Motor neuron (in vitro differentiated cells): ENCODE results near the gene SLC44A4. TPM values are rescaled to one million over a fixed set of nuclear protein-coding genes. Genes with fewer than 3 reads are reported as not detected.

ENCODE experiments used
- ATAC-seq, 8 experiments: fragments of 200-7000 bp; cut with Tn5 transposase; replicated peaks in 6 of 8; 2 replicates each; pipeline ENCODE4 v1.8.0; 2021; ENCODE audit warnings: mild to moderate bottlenecking in 8 of 8, moderate library complexity in 8 of 8
- H3K27ac ChIP-seq, 2 donors: fragments of 250-450 bp; sonication (Bioruptor Pico); 2 replicates each; pipeline ENCODE4 v1.9.0; 2021; ENCODE audit warnings: antibody characterized with exemption in 2 of 2, mild to moderate bottlenecking in 2 of 2, moderate library complexity in 1 of 2
- H3K4me1 ChIP-seq, 2 donors: fragments of 250-450 bp; sonication (Bioruptor Pico); replicated peaks in 1 of 2; 2 replicates each; pipeline ENCODE4 v1.6.1; 2021; ENCODE audit warnings: antibody characterized with exemption in 2 of 2, mild to moderate bottlenecking in 2 of 2, moderate library complexity in 1 of 2
- H3K4me3 ChIP-seq, 5 donors: fragments of 250-450 bp; sonication (Bioruptor Pico); 2 replicates each; pipeline ENCODE4 v1.9.0; 2021; ENCODE audit warnings: antibody characterized with exemption in 5 of 5, mild to moderate bottlenecking in 5 of 5, moderate library complexity in 4 of 5
- WGBS, 10 experiments: fragments of 450-650 bp; shearing (Covaris generic); methylation state at CpG; one replicate each; pipeline ENCODE4 v1.0.0; 2022; 5-methylcytosine and 5-hydroxymethylcytosine counted together
- in situ Hi-C, 9 experiments: fragments of 400-800 bp; cut with MboI; loops; one replicate each; pipeline ENCODE4 v1.15.0; 2021; ENCODE audit warnings: low sequenced_read_pairs in 9 of 9, low pct_unique_long_range_greater_than_20kb in 2 of 9; ENCODE audit not compliant: unreplicated experiment in 9 of 9
- total RNA-seq, 8 experiments: library from RNA; unstranded; fragments of 300-600 nt; gene quantifications; 2 replicates each; pipeline versions ENCODE4 v1.2.3 to v1.2.4, GENCODE V29; 2022

SLC44A4 gene
- total RNA-seq, 8 experiments from 2014 or later: 0.07 to 1.0 (median 0.41) TPM; not detected in 1

- H3K4me3 ChIP-seq: peak overlapping the region; percentile 70 to 94 (median 78)
- in situ Hi-C loops: loop anchor here in 1 of 9 experiments (25.0 kb wide), 1 partner anchor 174 kb away; the partner anchor contains the start of genes APOM, BAG6, C6orf47 and CSNK2B
- WGBS, 10 experiments: 0 to 55% (median 20%) methylated on average over 1 to 11 of the region's 12 CpGs; no CpG with 5 or more reads in 1 of the 10 experiments
- ATAC-seq: peak in 1 of 8 experiments; percentile 0
- H3K27ac ChIP-seq: peak overlapping the region in 1 of 2 donors; percentile 40
- peaks cover 23 to 25% of the 10 kb centered on the region in 2 donors for H3K4me1 ChIP-seq
Observed at GRCh38 chr6:31836474-31837368, 42.1 kb downstream of the SLC44A4 start.

GRCh38 chr6:31836047-31836473 lies 42.7 kb downstream of the SLC44A4 start:
- H3K27ac ChIP-seq: no peak overlapping the region
- in situ Hi-C loops: loop anchor here in 1 of 9 experiments (25.0 kb wide), 1 partner anchor 174 kb away; the partner anchor contains the start of genes APOM, BAG6, C6orf47 and CSNK2B
- WGBS, 10 experiments: 0 to 10% (median 5%) methylated on average over 1 to 13 of the region's 14 CpGs; no CpG with 5 or more reads in 1 of the 10 experiments
- ATAC-seq: no peak
- peak overlapping the region; percentile 70 to 94 (median 78) for H3K4me3 ChIP-seq
- peaks cover 26 to 27% of the 10 kb centered on the region in 2 donors for H3K4me1 ChIP-seq

DNA sequence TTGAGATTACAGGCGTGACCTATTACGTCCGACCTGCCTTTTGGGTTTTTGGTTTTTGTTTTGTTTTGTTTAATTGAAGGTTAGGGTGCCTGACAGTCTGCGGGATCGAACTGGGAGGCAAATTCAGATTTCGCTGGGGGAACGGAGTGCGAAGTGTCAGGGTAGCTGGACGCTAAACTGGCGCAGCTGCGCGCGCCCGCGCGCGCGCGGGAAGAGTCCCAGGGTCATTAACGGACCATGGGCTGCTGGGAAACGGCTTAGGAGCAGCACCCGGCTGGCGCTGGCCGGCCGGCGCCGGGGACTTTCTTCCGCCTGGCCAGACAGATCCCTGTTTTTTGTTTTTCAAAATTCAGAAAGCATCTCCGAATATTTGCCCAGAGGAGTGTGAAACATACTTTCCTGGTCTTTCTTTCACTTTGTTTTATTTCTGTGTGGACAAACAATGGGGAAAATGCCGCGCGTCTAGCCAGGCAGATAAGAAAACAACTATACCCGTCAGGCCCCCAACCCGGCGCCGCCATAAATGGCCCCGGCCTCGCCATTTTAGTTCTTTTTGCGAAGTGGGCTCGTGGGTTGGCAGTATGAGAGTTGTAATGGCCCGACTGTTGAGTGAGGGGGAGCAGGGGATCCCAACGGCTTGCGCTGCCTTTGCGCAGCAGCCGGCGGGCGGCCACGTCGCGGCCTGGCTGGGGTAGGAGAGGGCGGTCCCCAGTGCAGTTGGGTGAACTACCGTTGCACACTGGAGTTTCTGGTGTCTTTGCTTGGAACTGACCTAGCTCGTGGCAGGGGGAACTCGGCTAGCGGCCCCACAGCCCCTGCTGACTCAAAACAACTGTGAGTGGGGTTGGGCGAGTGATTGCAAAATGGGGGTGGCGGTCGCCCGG lies 44.2 kb downstream of the SLC44A4 start:
- H3K27ac ChIP-seq: peak overlapping the region; percentile 92 to 98
- 0 to 3% (median 0%) methylated on average over 5 to 30 of the region's 59 CpGs; no CpG with 5 or more reads in 3 of the 10 experiments for WGBS, 10 experiments
- ATAC-seq: peak; percentile 16 to 82 (median 66)
- H3K4me3 ChIP-seq: peak overlapping the region; percentile 70 to 94 (median 78)
- H3K4me1 ChIP-seq: peaks cover 27% of the 10 kb centered on the region in 2 donors
- in situ Hi-C loops: loop anchor here in 1 of 9 experiments (25.0 kb wide), 1 partner anchor 172 kb away; the partner anchor contains the start of genes APOM, BAG6, C6orf47 and CSNK2B

DNA sequence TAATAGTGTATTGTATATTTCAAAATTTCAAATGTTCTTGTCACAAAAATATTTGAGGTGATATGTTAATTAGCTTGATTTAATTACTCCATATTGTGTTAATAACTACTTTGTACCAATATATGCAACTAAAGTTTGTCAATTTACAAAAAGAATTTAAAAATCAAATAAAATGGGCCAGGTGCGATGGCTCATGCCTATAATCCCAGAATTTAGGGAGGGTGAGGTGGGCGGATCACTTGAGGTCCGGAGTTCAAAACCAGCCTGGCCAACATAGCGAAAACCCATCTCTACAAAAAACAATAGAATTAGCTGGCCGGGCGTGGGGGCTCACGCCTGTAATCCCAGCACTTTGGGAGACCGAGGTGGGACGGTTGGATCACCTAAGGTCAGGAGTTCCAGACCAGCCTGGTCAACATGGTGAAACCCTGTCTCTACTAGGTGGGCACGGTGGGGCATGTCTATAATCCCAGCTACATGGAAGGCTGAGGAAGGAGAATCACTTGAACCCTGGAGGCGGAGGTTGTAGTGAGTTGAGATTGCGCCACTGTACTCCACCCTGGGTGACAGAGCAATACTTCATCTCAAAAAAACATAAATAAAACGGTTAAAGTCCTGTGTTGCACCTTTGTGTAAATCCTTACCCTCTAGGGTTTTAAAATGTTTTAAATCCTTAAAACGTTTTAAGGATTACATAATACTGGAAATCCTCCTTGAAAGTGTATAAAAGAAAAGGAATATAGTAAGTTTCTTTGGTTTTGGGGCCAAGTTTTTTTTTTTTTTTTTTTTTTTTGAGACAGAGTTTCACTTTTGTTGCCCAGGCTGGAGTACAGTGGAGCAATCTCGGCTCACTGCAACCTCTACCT lies 47.2 kb downstream of the SLC44A4 start:
- H3K27ac ChIP-seq: no peak overlapping the region

DNA sequence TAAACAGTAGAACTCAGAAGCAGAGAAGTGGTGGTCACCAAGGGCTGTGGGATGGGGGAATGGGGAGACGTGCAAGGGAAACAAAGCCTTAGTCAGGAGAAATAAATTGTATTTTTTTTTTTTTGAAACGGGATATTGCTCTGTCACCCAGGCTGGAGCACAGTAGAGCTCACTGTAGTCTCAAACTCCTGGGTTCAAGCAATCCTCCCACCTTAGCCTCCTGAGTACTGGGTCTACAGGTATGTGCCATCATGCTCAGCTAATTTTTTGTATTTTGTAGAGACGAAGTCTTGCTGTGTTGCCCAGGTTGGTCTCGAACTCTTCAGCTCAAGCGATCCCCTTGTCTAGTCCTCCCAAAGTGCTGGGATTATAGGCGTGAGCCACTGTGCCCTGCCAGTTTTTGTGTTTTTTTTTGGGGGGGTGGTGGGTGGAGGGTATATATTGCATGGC lies 47.9 kb downstream of the SLC44A4 start:
- Histone ChIP-seq H3K4me3 (peak overlapping the region; percentile 50 to 89 (median 56)), H3K4me1 (peaks cover 12 to 21% of the 10 kb centered on the region in 2 donors), H3K27ac (peak overlapping the region in 1 of 2 donors; percentile 56)
- ATAC-seq: no peak
- in situ Hi-C loops: loop anchor here in 1 of 9 experiments (25.0 kb wide), 1 partner anchor 169 kb away; the partner anchor contains the start of genes APOM, BAG6, C6orf47 and CSNK2B
- WGBS, 10 experiments: 50 to 100% (median 80%) methylated on average over 1 to 5 of the region's 6 CpGs; no CpG with 5 or more reads in 1 of the 10 experiments

More for the DNA sequence above, 47.2 kb downstream of the SLC44A4 start:
- peak in 1 of 8 experiments; percentile 0 for ATAC-seq
- in situ Hi-C loops: loop anchor here in 1 of 9 experiments (25.0 kb wide), 1 partner anchor 169 kb away; the partner anchor contains the start of genes APOM, BAG6, C6orf47 and CSNK2B
- peaks cover 12 to 19% of the 10 kb centered on the region in 2 donors for H3K4me1 ChIP-seq
- H3K4me3 ChIP-seq: peak overlapping the region in 4 of 5 donors; percentile 50 to 57 (median 56)
- 61 to 98% (median 81%) methylated on average over 1 to 10 of the region's 15 CpGs; no CpG with 5 or more reads in 1 of the 10 experiments for WGBS, 10 experiments

- 0 to 4% (median 0%) methylated on average over 3 to 8 of the region's 15 CpGs for WGBS, 10 experiments
- peak overlapping the region; percentile 50 to 89 (median 56) for H3K4me3 ChIP-seq
- in situ Hi-C loops: loop anchor here in 1 of 9 experiments (25.0 kb wide), 1 partner anchor 167 kb away; the partner anchor contains the start of genes APOM, BAG6, C6orf47 and CSNK2B
- ATAC-seq: peak in 2 of 8 experiments; percentile 0 to 6
- peak overlapping the region in 1 of 2 donors; percentile 56 for H3K27ac ChIP-seq
- peaks cover 13 to 23% of the 10 kb centered on the region in 2 donors for H3K4me1 ChIP-seq
Observed at GRCh38 chr6:31829633-31830283, 49.0 kb downstream of the SLC44A4 start.

- in situ Hi-C loops: loop anchor here in 1 of 9 experiments (25.0 kb wide), 1 partner anchor 165 kb away; the partner anchor contains the start of genes APOM, BAG6, C6orf47 and CSNK2B
- Histone ChIP-seq H3K4me1 (peaks cover 14 to 19% of the 10 kb centered on the region in 2 donors), H3K4me3 (peak within 1 kb of the TSS; percentile 68 to 72 (median 70)), H3K27ac (peak within 1 kb of the TSS; percentile 74 to 86)
- peak; percentile 61 to 86 (median 80) for ATAC-seq
- WGBS, 10 experiments: 0 to 2% (median 1%) methylated on average over 5 to 13 of the region's 56 CpGs; no CpG with 5 or more reads in 6 of the 10 experiments
Observed at GRCh38 chr6:31827286-31828079, 51.3 kb downstream of the SLC44A4 start, which contains the start of gene HSPA1B. HSPA1B (plus strand) TSS chr6:31827738; CDS start chr6:31827951, 213 bp downstream.

DNA sequence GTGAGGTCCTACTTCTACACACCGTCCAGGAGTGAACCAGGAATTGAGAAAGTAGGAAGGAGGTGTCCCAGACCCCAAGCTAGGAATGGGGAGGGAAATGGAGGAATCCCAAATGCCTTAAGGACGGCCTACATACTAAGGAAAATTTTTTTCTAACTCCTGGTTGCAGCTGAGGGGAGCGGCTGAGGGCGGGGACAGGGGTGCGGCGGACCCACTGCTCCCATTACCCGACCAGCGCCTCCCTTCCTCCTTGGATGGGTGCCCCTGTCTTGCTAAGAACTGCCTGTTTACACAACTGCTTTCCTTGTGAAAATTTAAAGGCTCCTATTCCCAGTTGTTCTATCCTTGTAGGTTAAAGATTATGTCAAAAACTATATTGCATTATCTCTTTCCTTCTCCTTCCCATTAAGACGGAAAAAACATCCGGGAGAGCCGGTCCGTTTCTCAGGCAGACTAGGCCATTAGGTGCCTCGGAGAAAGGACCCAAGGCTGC lies 52.0 kb downstream of the SLC44A4 start:
- peak in 7 of 8 experiments; percentile 3 to 45 (median 6) for ATAC-seq
- Histone ChIP-seq H3K4me1 (peaks cover 18 to 23% of the 10 kb centered on the region in 2 donors), H3K27ac (peak overlapping the region; percentile 74 to 86), H3K4me3 (peak overlapping the region; percentile 68 to 72 (median 70))
- 0 to 11% (median 4%) methylated on average over 3 to 9 of the region's 13 CpGs; no CpG with 5 or more reads in 4 of the 10 experiments for WGBS, 10 experiments
- in situ Hi-C loops: loop anchor here in 1 of 9 experiments (25.0 kb wide), 1 partner anchor 165 kb away; the partner anchor contains the start of genes APOM, BAG6, C6orf47 and CSNK2B

GRCh38 chr6:31825553-31825952 lies 53.2 kb downstream of the SLC44A4 start:
- Histone ChIP-seq H3K27ac (no peak overlapping the region), H3K4me1 (peaks cover 23 to 26% of the 10 kb centered on the region in 2 donors), H3K4me3 (no peak overlapping the region)
- 20 to 91% (median 62%) methylated on average over 1 to 4 of the region's 4 CpGs; no CpG with 5 or more reads in 1 of the 10 experiments for WGBS, 10 experiments
- no peak for ATAC-seq
- in situ Hi-C loops: loop anchor here in 1 of 9 experiments (25.0 kb wide), 1 partner anchor 163 kb away; the partner anchor contains the start of genes APOM, BAG6, C6orf47 and CSNK2B
